CD4-positive, alpha-beta memory T cell (primary cell): ENCODE results near the gene CHST15. TPM values are rescaled to one million over a fixed set of nuclear protein-coding genes. Genes with fewer than 3 reads are reported as not detected.
A peak's percentile ranks its signal among the peaks of the same experiment; 100 is the strongest.

Experiments
- CTCF ChIA-PET: fragments of 350-600 bp; sonication (Branson Sonifier 250); formaldehyde crosslinking; loops from one replicate; lab custom pipeline; 2021; ENCODE audit warnings: inconsistent platforms; ENCODE audit not compliant: partially characterized antibody; lab: Charles Lee
- POLR2A ChIA-PET: fragments of 350-600 bp; sonication (Branson Sonifier 250); formaldehyde crosslinking; loops from one replicate; lab custom pipeline; 2021; ENCODE audit not compliant: partially characterized antibody; lab: Charles Lee
- DNase-seq, 5 donors: peaks; one replicate each; pipeline versions ENCODE4 v3.0.0 to v3.0.0-alpha.2; 2020 to 2022; ENCODE audit warnings: mixed read lengths in 1 of 5
- H3K27ac ChIP-seq: one replicate; pipeline ENCODE4 v1.7.0; 2013; ENCODE audit warnings: low read depth, low read length
- H3K27me3 ChIP-seq: 2 replicates; pipeline ENCODE4 v1.7.0; 2013; ENCODE audit warnings: mild to moderate bottlenecking, low read length, moderate library complexity; ENCODE audit not compliant: insufficient read depth
- H3K36me3 ChIP-seq: 2 replicates; pipeline ENCODE4 v1.7.0; 2013; ENCODE audit warnings: mild to moderate bottlenecking, low read length, moderate library complexity; ENCODE audit not compliant: insufficient read depth
- H3K4me1 ChIP-seq: 2 replicates; pipeline ENCODE4 v1.7.0; 2013; ENCODE audit warnings: mild to moderate bottlenecking, low read length, moderate library complexity; ENCODE audit not compliant: insufficient read depth
- H3K4me3 ChIP-seq, 2 donors: one replicate each; pipeline ENCODE4 v1.7.0; 2013; ENCODE audit warnings: low read length in 2 of 2, mild to moderate bottlenecking in 1 of 2
- H3K9me3 ChIP-seq, 2 donors: one replicate each; pipeline ENCODE4 v1.7.0; 2013; ENCODE audit warnings: low read length in 2 of 2, control low read depth in 1 of 2; ENCODE audit not compliant: control insufficient read depth in 1 of 2
- H3K27ac Mint-ChIP-seq, 7 donors: one replicate each; pipeline ENCODE4 v1.8.0; 2020 to 2021; ENCODE audit warnings: mixed read lengths in 7 of 7, mild to moderate bottlenecking in 6 of 7, inconsistent platforms in 3 of 7, moderate library complexity in 3 of 7
- H3K27me3 Mint-ChIP-seq, 2 donors: one replicate each; pipeline ENCODE4 v1.8.0; 2020 to 2021; ENCODE audit warnings: mixed read lengths in 2 of 2
- H3K36me3 Mint-ChIP-seq, 2 donors: one replicate each; pipeline ENCODE4 v1.8.0; 2020 to 2021; ENCODE audit warnings: mixed read lengths in 2 of 2, inconsistent platforms in 1 of 2, mild to moderate bottlenecking in 1 of 2
- H3K4me1 Mint-ChIP-seq, 4 donors: one replicate each; pipeline ENCODE4 v1.8.0; 2020 to 2021; ENCODE audit warnings: mixed read lengths in 4 of 4, mild to moderate bottlenecking in 1 of 4
- H3K4me3 Mint-ChIP-seq, 8 donors: one replicate each; pipeline ENCODE4 v1.8.0; 2020 to 2021; ENCODE audit warnings: mixed read lengths in 8 of 8, mild to moderate bottlenecking in 7 of 8, moderate library complexity in 6 of 8, inconsistent platforms in 3 of 8
- H3K9me3 Mint-ChIP-seq, 8 donors: one replicate each; pipeline ENCODE4 v1.8.0; 2020 to 2021; ENCODE audit warnings: mixed read lengths in 8 of 8, mild to moderate bottlenecking in 5 of 8, inconsistent platforms in 3 of 8, moderate library complexity in 1 of 8
- intact Hi-C: fragments of 100-400 bp; cut with micrococcal nuclease; formaldehyde crosslinking; loops from one replicate; pipeline ENCODE4 v1.15.1; 2023
- polyA plus RNA-seq, 2 donors: library from polyadenylated mRNA; unstranded; fragments of 300-500 nt; fragmentation: Illumina TruSeq; gene quantifications; one replicate each; pipeline ENCODE4 v1.2.3, GENCODE V29; 2021
- total RNA-seq, 2 experiments: library from RNA; stranded (reverse); gene quantifications; one replicate each; pipeline ENCODE4 v1.2.3, GENCODE V29; 2021

Gene CHST15
- total and polyA plus RNA-seq, 4 experiments from 2014 or later: 0.13 to 1.2 (median 0.67) TPM; not detected in 1

- Mint-ChIP-seq H3K4me3 (peak overlapping the region in 1 of 8 donors; percentile 35), H3K27ac (no peak overlapping the region), H3K36me3 (no peaks in the 10 kb centered on the region), H3K9me3 (peaks cover 0 to 15% (median 6%) of the 10 kb centered on the region in 8 donors), H3K27me3 (peaks cover 0 to 9% of the 10 kb centered on the region in 2 donors), H3K4me1 (no peaks in the 10 kb centered on the region)
- ChIA-PET POLR2A (no interaction called here), CTCF (no interaction called here)
- H3K27ac ChIP-seq: no peak overlapping the region
- no peaks in the 10 kb centered on the region for H3K9me3 ChIP-seq
- no peaks in the 10 kb centered on the region for H3K36me3 ChIP-seq
- H3K4me1 ChIP-seq: no peaks in the 10 kb centered on the region
- intact Hi-C loops: no loop called here
- H3K4me3 ChIP-seq: no peak overlapping the region
- DNase-seq: no peak
- H3K27me3 ChIP-seq: no peaks in the 10 kb centered on the region
Measured at GRCh38 chr10:124048371-124049290, 44.8 kb downstream of the CHST15 start.

- CTCF ChIA-PET: interaction anchor here (1.8 kb wide), 1 partner anchor 342 kb away, joined by 5 read pairs; no protein-coding TSS in a partner anchor
- Mint-ChIP-seq H3K27ac (no peak overlapping the region), H3K27me3 (peaks cover 0 to 11% of the 10 kb centered on the region in 2 donors), H3K4me1 (peaks cover 0 to 4% (median under 1%) of the 10 kb centered on the region in 4 donors), H3K4me3 (no peak overlapping the region), H3K36me3 (no peaks in the 10 kb centered on the region), H3K9me3 (peaks cover 0 to 15% (median 6%) of the 10 kb centered on the region in 8 donors)
- Histone ChIP-seq H3K9me3 (no peaks in the 10 kb centered on the region), H3K27me3 (no peaks in the 10 kb centered on the region), H3K27ac (no peak overlapping the region), H3K36me3 (no peaks in the 10 kb centered on the region), H3K4me3 (no peak overlapping the region), H3K4me1 (no peaks in the 10 kb centered on the region)
- POLR2A ChIA-PET: no interaction called here
- intact Hi-C loops: no loop called here
- DNase-seq: no peak
Measured at GRCh38 chr10:124047427-124048152, 45.8 kb downstream of the CHST15 start.

- no peak overlapping the region for H3K4me3 Mint-ChIP-seq
Measured at GRCh38 chr10:124045801-124046355, 47.5 kb downstream of the CHST15 start.

GRCh38 chr10:124045276-124045675 is 48.1 kb downstream of the CHST15 start:
- H3K27me3 Mint-ChIP-seq: peaks cover 0 to 11% of the 10 kb centered on the region in 2 donors
- Histone ChIP-seq H3K9me3 (no peaks in the 10 kb centered on the region), H3K27me3 (no peaks in the 10 kb centered on the region), H3K27ac (no peak overlapping the region), H3K4me1 (no peaks in the 10 kb centered on the region), H3K4me3 (no peak overlapping the region), H3K36me3 (no peaks in the 10 kb centered on the region)
- H3K27ac Mint-ChIP-seq: no peak overlapping the region
- CTCF ChIA-PET: no interaction called here
- intact Hi-C loops: no loop called here
- H3K9me3 Mint-ChIP-seq: peaks cover 0 to 15% (median 6%) of the 10 kb centered on the region in 8 donors
- no peak overlapping the region for H3K4me3 Mint-ChIP-seq
- H3K36me3 Mint-ChIP-seq: no peaks in the 10 kb centered on the region
- H3K4me1 Mint-ChIP-seq: peaks cover 0 to 4% (median under 1%) of the 10 kb centered on the region in 4 donors
- DNase-seq: no peak
- POLR2A ChIA-PET: no interaction called here

More at GRCh38 chr10:124045801-124046355, 47.5 kb downstream of the CHST15 start:
- intact Hi-C loops: no loop called here
- H3K27me3 Mint-ChIP-seq: peaks cover 0 to 11% of the 10 kb centered on the region in 2 donors
- H3K27ac ChIP-seq: no peak overlapping the region
- no peaks in the 10 kb centered on the region for H3K36me3 Mint-ChIP-seq
- no peak overlapping the region for H3K4me3 ChIP-seq
- ChIA-PET CTCF (no interaction called here), POLR2A (no interaction called here)
- H3K9me3 Mint-ChIP-seq: peaks cover 0 to 15% (median 6%) of the 10 kb centered on the region in 8 donors
- H3K36me3 ChIP-seq: no peaks in the 10 kb centered on the region
- no peak for DNase-seq
- no peaks in the 10 kb centered on the region for H3K9me3 ChIP-seq
- no peaks in the 10 kb centered on the region for H3K27me3 ChIP-seq
- no peaks in the 10 kb centered on the region for H3K4me1 ChIP-seq
- peaks cover 0 to 4% (median under 1%) of the 10 kb centered on the region in 4 donors for H3K4me1 Mint-ChIP-seq
- H3K27ac Mint-ChIP-seq: no peak overlapping the region

DNA sequence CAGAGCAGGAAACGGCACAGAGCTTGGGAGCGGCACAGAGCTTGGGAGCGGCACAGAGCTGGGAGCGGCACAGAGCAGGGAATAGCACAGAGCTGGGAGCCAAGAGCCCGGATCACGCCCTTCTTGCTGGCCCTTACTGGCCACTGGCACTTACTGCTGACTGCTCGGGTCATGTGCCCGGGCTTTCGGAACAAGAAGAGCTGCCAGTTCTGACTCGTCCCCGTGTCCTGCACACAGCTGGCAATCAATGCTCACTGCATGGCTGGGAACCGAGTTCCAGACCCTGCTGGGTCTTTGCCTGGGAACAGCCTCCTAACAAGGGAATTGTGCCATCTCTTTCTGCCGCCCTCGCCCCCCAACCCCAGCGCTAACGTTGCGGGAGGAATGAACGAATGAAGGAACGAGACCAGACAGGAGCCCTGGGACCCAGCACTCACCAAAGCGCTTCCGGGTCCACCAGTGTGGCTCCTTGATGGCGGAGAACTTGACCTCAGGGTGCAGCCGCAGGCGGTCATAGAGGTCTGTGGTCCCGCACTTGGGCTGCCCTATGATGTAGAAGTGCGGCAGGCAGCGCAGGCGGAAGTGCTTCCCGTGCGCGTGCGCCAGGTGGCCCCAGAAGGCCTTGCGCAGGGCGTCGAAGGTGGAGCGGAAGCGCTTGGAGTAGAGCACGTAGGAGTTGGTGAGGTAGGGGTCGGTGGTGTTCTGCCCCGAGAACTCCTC is 49.1 kb downstream of the CHST15 start:
- no peak for DNase-seq
- intact Hi-C loops: no loop called here
- Mint-ChIP-seq H3K4me3 (no peak overlapping the region), H3K36me3 (no peaks in the 10 kb centered on the region), H3K27ac (no peak overlapping the region), H3K27me3 (peaks cover 0 to 11% of the 10 kb centered on the region in 2 donors), H3K9me3 (peaks cover 0 to 15% (median 6%) of the 10 kb centered on the region in 8 donors), H3K4me1 (peaks cover 0 to 4% (median under 1%) of the 10 kb centered on the region in 4 donors)
- ChIA-PET CTCF (no interaction called here), POLR2A (no interaction called here)
- H3K4me1 ChIP-seq: no peaks in the 10 kb centered on the region
- H3K9me3 ChIP-seq: no peaks in the 10 kb centered on the region
- H3K27ac ChIP-seq: no peak overlapping the region
- H3K4me3 ChIP-seq: no peak overlapping the region
- no peaks in the 10 kb centered on the region for H3K27me3 ChIP-seq
- no peaks in the 10 kb centered on the region for H3K36me3 ChIP-seq

GRCh38 chr10:124043310-124044142 is 49.9 kb downstream of the CHST15 start:
- no peaks in the 10 kb centered on the region for H3K4me1 ChIP-seq
- ChIA-PET POLR2A (no interaction called here), CTCF (no interaction called here)
- no peaks in the 10 kb centered on the region for H3K9me3 ChIP-seq
- H3K36me3 ChIP-seq: no peaks in the 10 kb centered on the region
- H3K27ac ChIP-seq: no peak overlapping the region
- intact Hi-C loops: no loop called here
- no peak overlapping the region for H3K4me3 ChIP-seq
- no peaks in the 10 kb centered on the region for H3K27me3 ChIP-seq
- H3K27me3 Mint-ChIP-seq: peaks cover 0 to 11% of the 10 kb centered on the region in 2 donors
- H3K9me3 Mint-ChIP-seq: peaks cover 0 to 15% (median 6%) of the 10 kb centered on the region in 8 donors
- DNase-seq: no peak
- peaks cover 0 to 4% (median under 1%) of the 10 kb centered on the region in 4 donors for H3K4me1 Mint-ChIP-seq
- peak overlapping the region in 1 of 8 donors; percentile 29 for H3K4me3 Mint-ChIP-seq
- H3K27ac Mint-ChIP-seq: no peak overlapping the region
- no peaks in the 10 kb centered on the region for H3K36me3 Mint-ChIP-seq
